HL-60 (cell line): ENCODE results near the gene YJEFN3.

Experiments
- DNase-seq, 2 experiments: peaks; one replicate each; pipeline ENCODE4 v3.0.0-alpha.2; 2010 to 2020; ENCODE audit warnings: low read depth in 1 of 2, low spot score in 1 of 2
- H3K27ac ChIP-seq: fragments of 250-450 bp; sonication (Bioruptor Pico); replicated peaks from 2 replicates; pipeline ENCODE4 v1.5.1; 2020; ENCODE audit warnings: mild to moderate bottlenecking, moderate library complexity
- H3K27me3 ChIP-seq: fragments of 250-450 bp; sonication (Bioruptor Pico); 2 replicates; pipeline ENCODE4 v1.5.1; 2021; ENCODE audit warnings: mild to moderate bottlenecking, moderate library complexity; ENCODE audit not compliant: insufficient read depth, poor library complexity, severe bottlenecking
- H3K4me3 ChIP-seq: replicated peaks from 2 replicates; pipeline ENCODE4 v1.5.1; 2011; ENCODE audit warnings: mild to moderate bottlenecking, control low read depth, low read length; ENCODE audit not compliant: insufficient read depth
- GABPA ChIP-seq: IDR thresholded peaks from 2 replicates; pipeline ENCODE4 v1.6.1; 2012; ENCODE audit warnings: low read depth
- POLR2AphosphoS5 ChIP-seq: IDR thresholded peaks from 2 replicates; pipeline ENCODE4 v1.6.1; 2012; ENCODE audit warnings: low read depth
- SPI1 ChIP-seq: IDR thresholded peaks from 2 replicates; pipeline ENCODE4 v1.6.1; 2012; ENCODE audit warnings: low read depth, mild to moderate bottlenecking, borderline replicate concordance
- TF ChIP-seq, protein P1 (sequence below): IDR thresholded peaks from one replicate; pipeline ENCODE4 v1.5.1; 2011; ENCODE audit warnings: low read length, control low read depth, inconsistent platforms; ENCODE audit not compliant: insufficient read depth
- TF ChIP-seq, protein P2 (sequence below): IDR thresholded peaks from 2 replicates; pipeline ENCODE4 v1.6.1; 2012; ENCODE audit warnings: low read depth; ENCODE audit not compliant: insufficient replicate concordance

Gene YJEFN3

DNA sequence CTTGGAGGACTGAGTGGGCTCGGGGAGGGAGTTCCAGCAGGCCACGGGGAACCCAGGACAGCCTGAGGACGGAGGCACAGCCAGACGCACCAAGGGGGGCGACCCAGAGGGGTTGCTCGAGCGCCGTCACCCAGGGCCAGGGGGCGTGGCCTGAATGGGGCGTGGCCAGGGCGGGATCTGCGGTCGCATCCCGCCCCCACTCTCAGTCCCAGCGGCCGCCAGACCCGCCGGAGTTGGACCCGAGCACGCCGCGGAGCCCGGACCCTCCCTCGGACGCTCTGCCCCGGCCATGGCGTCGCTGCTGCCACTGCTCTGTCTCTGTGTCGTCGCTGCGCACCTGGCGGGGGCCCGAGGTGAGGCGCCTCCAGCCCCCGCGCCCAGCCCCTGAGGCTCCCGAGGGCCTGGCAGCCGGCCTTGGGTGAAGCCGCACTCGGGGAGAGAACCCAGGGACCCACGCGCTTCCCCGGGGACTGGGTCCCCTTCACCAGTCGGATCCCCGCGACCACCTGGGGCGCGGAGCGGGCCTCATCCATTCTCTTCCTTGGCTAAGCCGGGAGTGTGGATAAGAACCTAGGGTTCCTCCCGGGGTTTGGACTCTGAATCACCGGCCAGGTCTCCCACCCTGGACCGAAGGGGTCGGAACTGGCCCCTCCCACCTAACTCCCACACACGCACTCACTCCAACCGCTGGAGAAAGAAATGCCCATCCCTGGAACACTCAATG, 9.5 kb downstream of the YJEFN3 start, which contains the start of gene CILP2:
Gene CILP2, plus strand, starts transcription at position 205 of the 724 bp plus-strand sequence. Its CDS starts 85 bp downstream, at position 290.
- no peak for DNase-seq
- Histone ChIP-seq H3K27ac (no peak within 1 kb of the TSS), H3K27me3 (no peaks in the 10 kb centered on the region), H3K4me3 (no peak within 1 kb of the TSS)
- TF ChIP-seq, protein P1, sequence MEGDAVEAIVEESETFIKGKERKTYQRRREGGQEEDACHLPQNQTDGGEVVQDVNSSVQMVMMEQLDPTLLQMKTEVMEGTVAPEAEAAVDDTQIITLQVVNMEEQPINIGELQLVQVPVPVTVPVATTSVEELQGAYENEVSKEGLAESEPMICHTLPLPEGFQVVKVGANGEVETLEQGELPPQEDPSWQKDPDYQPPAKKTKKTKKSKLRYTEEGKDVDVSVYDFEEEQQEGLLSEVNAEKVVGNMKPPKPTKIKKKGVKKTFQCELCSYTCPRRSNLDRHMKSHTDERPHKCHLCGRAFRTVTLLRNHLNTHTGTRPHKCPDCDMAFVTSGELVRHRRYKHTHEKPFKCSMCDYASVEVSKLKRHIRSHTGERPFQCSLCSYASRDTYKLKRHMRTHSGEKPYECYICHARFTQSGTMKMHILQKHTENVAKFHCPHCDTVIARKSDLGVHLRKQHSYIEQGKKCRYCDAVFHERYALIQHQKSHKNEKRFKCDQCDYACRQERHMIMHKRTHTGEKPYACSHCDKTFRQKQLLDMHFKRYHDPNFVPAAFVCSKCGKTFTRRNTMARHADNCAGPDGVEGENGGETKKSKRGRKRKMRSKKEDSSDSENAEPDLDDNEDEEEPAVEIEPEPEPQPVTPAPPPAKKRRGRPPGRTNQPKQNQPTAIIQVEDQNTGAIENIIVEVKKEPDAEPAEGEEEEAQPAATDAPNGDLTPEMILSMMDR: no peak
- TF ChIP-seq, protein P2, sequence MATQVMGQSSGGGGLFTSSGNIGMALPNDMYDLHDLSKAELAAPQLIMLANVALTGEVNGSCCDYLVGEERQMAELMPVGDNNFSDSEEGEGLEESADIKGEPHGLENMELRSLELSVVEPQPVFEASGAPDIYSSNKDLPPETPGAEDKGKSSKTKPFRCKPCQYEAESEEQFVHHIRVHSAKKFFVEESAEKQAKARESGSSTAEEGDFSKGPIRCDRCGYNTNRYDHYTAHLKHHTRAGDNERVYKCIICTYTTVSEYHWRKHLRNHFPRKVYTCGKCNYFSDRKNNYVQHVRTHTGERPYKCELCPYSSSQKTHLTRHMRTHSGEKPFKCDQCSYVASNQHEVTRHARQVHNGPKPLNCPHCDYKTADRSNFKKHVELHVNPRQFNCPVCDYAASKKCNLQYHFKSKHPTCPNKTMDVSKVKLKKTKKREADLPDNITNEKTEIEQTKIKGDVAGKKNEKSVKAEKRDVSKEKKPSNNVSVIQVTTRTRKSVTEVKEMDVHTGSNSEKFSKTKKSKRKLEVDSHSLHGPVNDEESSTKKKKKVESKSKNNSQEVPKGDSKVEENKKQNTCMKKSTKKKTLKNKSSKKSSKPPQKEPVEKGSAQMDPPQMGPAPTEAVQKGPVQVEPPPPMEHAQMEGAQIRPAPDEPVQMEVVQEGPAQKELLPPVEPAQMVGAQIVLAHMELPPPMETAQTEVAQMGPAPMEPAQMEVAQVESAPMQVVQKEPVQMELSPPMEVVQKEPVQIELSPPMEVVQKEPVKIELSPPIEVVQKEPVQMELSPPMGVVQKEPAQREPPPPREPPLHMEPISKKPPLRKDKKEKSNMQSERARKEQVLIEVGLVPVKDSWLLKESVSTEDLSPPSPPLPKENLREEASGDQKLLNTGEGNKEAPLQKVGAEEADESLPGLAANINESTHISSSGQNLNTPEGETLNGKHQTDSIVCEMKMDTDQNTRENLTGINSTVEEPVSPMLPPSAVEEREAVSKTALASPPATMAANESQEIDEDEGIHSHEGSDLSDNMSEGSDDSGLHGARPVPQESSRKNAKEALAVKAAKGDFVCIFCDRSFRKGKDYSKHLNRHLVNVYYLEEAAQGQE: no peak
- no peak for TF ChIP-seq GABPA
- no peak for TF ChIP-seq SPI1

DNA sequence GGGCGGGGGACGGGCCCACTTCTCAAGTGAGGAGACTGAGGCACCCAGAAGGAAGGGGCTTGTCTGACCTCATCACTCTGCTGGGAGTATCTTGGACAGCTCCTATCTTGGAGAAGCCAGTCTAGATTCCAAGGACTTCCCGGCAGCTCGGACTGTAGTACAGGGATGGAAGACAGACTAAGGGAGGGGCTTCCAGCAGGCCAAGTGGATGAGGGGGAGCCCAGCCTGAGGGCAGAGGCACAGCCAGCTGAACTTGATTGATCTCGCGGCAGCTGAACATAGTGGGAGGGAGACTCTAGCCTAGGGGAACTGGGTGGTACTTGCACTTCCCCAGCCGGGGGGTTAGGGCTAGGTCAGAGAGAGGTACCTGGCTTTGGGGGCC, 10.1 kb downstream of the YJEFN3 start:
- no peak for DNase-seq
- Histone ChIP-seq H3K27me3 (no peaks in the 10 kb centered on the region), H3K27ac (no peak overlapping the region), H3K4me3 (no peak overlapping the region)
- TF ChIP-seq, protein P1: no peak
- TF ChIP-seq SPI1: no peak
- TF ChIP-seq, protein P2: no peak
- no peak for TF ChIP-seq POLR2AphosphoS5
- TF ChIP-seq GABPA: no peak

DNA sequence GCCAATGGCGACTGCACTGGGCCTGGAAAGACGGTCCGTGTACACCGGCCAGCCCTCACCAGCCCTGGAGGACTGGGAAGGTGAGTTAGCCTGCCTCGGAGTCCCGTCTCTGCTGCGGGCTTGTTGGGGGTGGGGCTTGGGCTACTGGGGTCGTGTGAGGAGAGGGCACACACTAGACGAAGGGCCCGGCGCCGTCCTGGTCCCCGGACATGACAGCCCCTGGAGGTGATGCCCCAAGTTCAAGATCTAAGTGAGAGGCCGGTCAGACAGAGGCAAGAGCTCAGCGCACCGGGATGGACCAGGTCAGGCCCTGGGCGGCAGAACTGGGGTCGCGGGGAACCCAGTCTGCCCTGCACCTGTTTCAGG, 11.0 kb downstream of the YJEFN3 start:
- DNase-seq: no peak
- Histone ChIP-seq H3K27me3 (no peaks in the 10 kb centered on the region), H3K4me3 (no peak overlapping the region), H3K27ac (no peak overlapping the region)
- TF ChIP-seq SPI1: no peak
- TF ChIP-seq, protein P2: no peak
- TF ChIP-seq, protein P1: no peak
- no peak for TF ChIP-seq GABPA
- TF ChIP-seq POLR2AphosphoS5: no peak
